HG03520 (cell line): Measurements from ENCODE around the gene SYT11.
"Not testable (repeated sequence)": the region's sequence is repeated elsewhere in the genome, so short reads cannot be mapped to it uniquely, and the experiment has no call there.

Experiments
- ATAC-seq: cut with Tn5 transposase; IDR thresholded peaks from one replicate; pipeline ENCODE4 v1.9.1; 2021; ENCODE audit warnings: mild to moderate bottlenecking, moderate library complexity; ENCODE audit not compliant: unreplicated experiment

Gene SYT11, protein sequence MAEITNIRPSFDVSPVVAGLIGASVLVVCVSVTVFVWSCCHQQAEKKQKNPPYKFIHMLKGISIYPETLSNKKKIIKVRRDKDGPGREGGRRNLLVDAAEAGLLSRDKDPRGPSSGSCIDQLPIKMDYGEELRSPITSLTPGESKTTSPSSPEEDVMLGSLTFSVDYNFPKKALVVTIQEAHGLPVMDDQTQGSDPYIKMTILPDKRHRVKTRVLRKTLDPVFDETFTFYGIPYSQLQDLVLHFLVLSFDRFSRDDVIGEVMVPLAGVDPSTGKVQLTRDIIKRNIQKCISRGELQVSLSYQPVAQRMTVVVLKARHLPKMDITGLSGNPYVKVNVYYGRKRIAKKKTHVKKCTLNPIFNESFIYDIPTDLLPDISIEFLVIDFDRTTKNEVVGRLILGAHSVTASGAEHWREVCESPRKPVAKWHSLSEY

DNA sequence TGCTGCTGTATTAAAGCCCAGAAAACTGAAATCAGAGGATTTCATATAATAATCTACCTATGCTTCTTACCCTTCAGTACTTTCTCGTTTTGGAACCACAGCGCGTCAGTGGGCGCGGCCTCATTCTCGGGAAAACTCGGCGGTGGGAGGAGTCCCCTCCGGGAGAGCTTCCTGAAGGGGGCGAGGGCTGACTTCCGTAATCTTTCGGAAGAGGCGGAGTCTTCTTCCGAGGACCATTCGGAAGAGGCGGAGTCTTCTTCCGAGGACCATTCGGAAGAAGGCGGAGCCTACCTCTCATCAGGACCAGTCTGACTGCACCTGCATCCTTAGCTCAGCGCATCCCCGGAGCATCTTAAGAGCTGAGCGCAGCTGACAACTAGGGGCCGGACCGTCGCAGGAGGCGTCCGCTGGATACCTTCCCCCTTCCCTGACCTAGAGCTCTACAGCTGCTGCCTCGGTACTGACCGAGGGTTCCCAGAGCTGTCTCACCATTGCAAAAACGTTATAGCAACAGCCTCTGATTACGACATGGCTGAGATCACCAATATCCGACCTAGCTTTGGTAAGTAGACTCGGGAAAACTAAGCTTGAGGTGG is at the start of gene SYT11:
SYT11 (plus strand) TSS at position 334 of the 596 bp plus-strand sequence; CDS start at position 529, 195 bp downstream.
- peak; percentile 72 for ATAC-seq

DNA sequence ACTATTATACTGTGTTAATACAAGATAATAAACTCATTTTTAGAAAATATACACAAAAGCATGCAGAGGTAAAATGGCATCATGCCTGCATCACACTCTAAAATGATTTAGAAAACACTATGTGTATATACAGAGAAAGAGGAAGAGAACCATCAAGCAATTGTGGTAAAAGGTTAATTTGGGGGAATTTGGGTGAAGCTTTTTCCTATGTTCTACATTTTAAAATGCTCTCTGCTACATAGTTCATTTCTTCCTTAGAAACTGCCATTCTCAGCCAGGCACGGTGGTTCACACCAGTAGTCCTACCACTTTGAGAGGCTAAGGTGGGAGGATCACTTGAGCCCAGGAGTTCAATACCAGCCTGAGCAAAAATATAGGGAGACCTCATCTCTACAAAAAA is 46.5 kb upstream of the SYT11 start:
- ATAC-seq = no peak

DNA sequence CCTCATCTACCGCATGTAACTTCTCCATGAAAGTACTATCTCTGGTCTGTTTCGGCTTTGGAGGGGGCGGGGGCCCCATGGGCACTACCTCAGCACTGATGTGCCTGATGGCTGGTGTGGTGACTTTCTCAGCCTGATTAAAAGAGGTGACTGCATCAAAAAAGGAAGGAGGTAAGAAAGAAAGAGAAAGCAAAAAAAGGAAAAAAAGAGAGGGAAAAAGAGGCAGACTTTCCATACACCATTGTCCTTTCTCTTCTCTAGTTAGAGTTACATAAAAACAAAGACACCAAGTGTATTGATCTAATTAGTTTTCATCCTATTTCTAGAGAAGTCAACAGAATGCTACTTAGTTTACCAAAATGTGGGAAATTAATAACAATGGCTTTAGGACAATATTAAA is 45.7 kb upstream of the SYT11 start:
- ATAC-seq = no peak

DNA sequence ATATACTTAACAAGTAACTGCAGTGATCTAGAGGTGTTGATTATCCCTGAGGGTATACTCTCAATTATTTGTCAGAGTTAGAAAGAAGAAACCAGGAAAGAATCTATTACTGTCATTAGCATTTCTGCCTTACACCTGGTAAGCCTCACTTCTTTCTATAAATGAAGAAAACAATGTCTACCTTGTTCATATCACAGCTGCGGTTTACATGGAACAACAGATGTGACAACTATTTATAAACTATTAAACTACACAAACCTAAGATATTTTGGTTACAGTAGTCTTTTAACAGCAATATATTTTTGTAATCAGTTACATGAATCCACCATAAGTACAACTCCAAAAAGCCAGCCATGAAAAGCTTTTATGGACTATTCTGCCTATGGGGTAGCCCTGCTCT is 43.0 kb upstream of the SYT11 start:
- ATAC-seq = no peak

DNA sequence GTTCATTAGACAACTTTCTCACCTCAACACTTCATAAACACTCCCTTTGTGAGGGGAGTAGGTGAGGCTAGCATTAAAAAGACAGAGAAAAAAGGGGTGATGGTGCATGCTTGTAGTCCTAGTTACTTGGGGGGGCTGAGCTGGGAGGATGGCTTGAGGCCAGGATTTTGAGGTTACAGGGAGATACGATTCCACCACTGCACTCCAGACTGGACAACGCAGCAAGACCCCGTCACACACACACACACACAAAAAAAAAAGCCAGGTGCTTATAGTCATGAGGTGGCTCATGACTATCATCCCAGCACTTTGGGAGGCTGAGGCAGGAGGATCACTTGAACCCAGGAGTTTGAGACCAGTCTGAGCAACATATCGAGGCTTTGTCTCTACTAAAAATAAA is 31.9 kb upstream of the SYT11 start:
- no peak for ATAC-seq

DNA sequence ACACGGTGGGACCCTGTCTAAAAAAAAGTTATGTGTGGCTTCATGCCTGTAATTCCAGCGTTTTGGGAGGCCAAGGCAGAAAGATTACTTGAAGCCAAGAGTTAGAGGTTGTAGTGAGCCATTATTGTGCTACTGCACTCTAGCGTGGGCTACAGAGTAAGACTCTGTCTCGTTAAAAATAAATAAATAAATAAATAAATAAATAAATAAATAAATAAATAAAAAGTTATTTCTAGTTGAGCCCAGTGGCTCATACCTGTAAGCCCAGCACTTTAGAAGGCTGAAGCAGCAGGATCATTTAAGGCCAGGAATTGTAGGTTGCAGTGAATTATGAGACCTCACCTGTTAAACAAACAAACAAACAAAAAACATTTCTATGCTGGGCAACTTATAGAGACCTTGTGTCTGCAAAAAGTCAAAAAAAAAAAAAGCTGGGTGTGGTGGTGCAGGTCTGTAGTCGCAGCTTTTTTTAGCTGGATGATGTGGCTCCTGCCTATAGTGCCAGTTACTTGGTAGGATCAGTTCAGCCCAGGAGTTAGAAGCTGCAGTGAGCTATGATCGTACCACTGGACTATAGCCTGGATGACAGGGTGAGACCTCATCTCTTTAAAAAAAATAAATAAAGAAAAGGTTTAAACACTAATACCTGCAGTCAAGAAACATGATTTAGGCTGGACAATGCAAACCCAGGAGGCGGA is 27.9 kb upstream of the SYT11 start:
- no peak for ATAC-seq

DNA sequence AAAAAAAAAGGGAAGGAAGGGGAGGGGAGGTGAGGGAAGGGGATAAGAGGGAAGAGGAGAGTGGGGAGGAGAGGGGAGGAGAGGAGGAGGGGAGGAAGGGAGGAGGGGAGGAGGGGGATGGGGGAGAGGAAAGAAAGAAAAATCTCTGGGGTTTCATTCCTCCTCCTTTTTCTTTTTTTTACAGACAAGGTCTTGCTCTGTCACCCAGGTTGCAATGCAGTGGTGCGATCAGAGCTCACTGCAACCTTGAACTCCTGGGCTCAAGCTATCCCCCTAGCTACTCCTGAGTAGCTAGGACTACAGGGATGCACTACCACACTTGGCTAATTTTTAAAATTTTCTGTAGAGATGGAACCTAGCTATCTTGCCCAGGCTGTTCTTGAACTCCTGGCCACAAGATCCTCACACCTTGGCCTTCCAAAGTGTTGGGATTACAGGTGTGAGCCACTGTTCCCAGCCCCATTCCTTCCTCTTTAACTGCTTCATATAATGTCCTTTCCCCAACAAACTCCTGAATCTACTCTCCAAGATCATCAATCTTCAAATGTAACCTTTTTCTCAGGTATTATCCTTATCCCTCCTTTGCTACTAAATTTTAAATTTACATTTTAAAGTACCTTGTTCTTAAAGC is 25.6 kb upstream of the SYT11 start:
- no peak for ATAC-seq

DNA sequence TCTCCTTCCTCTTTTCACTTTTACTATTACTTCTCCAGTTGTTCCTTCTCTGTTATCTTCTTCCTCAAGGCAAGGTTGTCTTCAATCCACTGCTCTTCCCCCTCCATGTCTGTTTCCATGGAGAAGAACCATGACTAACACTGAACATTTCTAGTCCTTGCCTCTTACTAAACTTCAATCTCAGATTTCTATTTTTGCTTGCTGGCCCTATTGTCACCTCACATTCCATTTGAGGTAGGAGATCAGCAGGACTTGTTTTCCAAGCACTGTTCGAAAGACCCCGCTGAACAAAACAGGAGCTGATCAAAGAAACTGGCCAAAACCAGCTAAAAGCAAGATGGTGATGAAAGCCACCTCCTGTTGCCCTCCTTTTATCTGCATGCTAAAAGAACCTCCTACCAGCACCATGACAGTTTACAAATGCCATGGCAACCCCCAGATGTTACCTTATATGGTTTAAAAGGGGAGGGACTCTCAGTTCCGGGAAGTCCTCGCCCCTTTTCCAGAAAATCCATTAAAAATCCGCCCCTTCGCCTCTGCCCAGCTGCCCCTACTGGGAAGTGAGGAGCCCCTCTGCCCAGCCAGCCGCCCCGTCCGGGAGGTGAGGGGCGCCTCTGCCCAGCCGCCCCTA is 25.0 kb upstream of the SYT11 start:
- ATAC-seq = no peak

DNA sequence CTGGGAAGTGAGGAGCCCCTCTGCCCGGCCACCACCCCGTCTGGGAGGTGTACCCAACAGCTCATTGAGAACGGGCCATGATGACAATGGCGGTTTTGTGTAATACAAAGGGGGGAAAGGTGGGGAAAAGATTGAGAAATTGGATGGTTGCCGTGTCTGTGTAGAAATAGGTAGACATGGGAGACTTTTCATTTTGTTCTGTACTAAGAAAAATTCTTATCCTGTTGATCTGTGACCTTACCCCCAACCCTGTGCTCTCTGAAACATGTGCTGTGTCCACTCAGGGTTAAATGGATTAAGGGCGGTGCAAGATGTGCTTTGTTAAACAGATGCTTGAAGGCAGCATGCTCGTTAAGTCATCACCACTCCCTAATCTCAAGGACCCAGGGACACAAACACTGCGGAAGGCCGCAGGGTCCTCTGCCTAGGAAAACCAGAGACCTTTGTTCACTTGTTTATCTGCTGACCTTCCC is 24.4 kb upstream of the SYT11 start:
- not testable (repeated sequence) for ATAC-seq

DNA sequence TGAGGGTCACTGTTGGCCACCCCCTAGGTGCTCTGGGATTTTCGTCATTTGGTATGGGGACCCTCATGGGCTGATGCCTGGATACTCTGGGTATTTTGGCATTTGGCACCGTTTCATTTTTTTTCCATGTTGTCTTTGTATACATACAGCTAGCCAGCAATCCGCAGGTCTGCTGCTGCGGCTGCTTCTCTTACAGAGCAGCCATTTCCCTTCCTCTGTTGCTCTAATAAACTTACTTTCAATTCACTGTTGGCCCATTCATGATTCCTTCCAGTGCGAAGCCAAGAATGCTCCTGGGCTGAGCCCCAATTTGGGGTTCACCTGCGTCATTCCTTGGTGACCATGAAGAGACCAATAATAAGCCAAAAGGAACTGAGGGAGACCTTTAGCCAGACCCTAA is 23.8 kb upstream of the SYT11 start:
- ATAC-seq = no peak

DNA sequence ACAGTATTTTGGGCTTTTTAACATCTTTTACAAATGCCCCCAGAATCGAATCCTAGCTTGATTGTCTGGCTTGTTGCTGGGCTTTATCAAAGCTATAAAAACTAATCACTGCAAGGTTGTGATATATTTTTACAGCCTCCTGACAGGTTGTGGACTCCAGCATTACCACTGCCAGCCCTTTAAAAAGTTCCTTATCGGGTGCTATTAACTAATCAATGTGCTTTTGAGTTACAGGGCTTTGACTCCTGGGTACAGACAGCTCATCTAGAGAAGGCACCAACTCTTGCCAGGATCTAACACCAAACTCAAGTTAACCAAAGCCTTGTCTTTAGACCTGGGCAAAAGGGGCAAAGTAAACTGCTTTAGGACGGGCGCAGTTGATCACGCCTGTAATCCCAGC is 19.0 kb upstream of the SYT11 start:
- no peak for ATAC-seq

DNA sequence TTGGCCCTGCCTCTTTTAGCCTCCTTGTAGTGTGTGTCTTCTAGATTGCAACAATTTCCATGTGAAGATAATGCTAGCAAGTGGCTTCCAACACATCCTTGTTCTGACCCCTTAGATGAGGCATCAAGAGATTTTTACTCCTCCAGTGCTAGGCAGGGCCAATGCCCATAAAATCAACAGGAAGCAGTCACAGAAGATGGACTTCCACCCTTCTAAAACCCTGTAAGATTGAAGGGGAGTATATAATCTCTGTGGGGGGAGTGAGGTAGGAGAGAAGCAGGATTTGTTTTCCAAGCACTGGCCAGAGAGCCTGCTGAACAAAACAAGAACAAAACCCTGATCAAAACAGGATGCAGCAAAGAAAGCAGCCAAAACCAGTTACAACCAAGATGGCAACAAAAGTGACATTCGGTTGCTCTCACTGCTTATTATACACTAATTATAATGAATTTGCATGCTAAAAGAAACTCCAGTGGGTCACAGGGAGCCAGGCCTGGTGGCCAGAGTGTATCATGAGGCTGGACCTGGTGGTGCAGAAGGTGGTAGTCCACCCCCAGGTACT is 14.4 kb upstream of the SYT11 start:
- ATAC-seq = no peak

DNA sequence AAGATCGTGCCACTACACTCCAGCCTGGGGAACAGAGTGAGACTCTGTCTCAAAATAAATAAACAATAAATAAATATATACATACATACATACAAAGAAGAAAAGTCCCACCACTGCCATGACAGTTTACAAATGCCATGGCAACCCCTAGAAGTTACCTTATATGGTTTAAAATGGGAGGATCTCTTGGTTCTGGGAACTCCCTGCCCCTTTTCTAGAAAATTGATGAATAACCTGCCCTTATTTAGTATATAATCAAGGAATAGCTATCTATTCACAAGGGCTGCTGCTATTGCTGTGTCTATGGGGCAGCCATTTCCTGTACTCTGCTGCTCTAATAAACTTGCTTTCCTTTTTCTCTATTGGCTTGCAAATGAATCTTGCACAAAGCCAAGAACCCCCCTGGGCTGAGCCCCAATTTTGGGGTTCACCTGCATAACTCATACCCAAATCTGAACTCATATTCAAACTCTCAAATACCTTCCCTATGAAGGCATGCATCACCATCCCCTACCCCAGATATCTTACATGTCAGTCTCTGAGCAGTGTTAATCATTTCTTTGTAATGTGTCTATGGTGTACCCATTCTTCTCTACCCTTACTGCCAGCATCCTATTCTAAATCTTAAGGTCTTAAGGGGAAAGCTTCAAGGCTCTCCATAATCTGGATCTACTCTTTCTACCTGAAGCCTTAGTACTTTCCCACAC is 11.4 kb upstream of the SYT11 start:
- no peak for ATAC-seq

DNA sequence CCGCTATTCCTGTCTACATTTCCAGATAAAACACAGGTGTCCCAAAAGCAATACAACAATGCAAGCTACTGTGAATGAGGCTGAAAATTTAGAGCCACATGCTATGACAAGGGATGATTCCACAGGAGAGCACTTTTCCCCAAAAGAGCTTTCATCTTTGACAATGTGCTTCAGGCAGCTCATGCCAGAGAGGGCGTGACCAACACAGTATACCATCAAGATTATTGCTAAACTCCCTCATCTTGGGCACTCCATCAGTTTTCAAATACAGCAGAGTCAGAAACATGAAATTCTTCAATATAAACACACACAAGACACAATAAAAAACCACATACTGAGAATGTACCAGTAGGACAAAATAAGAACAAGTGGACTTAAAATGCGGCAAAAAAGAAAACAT is 9.0 kb upstream of the SYT11 start:
- ATAC-seq = no peak

DNA sequence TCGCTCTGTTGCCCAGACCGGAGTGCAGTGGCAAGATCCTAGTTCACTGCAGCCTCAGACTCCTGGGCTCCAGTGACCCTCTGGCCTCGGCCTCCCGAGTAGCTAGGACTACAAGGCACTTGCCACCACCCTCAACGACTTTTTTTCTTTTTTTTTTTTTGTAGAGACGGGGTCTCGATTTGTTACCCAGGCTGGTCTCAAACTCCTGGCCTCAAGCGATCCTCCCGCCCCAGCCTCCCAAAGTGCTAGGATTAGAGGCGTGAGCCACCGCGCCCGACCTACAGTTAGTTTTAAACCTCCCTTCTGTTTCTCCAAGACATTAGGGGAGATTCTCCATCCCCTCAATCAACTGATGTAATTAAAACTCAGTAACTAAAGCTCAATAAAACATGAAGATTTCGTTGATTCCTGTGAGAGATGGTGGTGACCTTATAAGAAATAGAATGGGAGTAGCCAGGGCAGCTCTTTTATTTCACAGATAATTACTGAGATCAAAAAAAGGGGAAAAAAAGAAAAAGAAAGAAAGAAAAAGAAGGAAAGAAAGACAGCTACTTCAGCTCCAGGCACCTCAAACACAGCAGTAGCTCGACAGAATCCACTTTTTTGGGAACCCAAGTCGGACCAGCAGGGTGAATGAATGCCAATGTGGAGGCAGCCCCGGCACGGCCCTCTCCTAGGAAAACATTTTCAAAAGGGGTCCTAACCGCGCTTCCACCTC is 3.0 kb upstream of the SYT11 start:
- no peak for ATAC-seq

DNA sequence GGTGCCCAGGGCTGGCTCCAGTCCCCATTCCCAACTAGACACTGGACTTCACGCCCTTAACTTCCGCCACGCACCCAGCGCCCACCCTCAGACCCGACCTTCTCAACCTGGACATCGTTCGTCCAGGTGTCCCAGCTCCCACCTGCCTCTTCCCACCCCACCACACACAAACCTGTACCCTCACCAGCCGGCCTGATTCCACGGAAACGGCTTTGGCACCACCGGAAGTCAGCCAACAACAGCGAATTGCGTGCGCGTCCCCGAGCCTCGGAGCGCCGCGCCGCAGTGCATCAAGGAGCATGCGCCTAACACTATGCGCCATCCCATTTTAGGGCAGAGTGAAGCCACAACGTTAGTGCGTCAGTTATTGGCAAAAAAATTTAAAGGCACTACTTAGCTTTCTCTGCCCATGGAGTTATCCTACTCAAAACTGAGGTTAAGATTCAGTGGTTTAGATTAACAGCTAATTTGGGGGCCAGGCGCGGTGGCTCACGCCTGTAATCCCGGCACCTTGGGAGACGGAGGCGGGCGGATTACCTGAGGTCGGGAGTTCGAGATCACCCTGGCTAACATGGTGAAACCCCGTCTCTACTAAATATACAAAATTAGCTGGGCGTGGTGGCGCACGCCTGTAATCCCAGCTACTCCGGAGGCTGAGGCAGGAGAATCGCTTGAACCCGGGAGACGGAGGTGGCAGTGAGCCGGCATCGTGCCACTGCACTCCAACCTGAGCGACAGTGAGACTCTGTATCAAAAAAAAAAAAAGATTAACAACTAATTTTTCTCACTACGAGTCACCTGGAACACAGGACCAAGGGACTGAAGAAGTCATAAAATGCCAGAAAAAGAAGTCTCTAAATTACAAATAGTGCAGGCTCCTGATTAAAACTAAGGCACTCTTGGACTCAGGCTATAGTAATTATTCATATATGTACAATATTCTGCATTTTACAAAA is 2.1 kb upstream of the SYT11 start, which contains the start of gene GON4L:
GON4L (minus strand) TSS at position 240 of the 956 bp plus-strand sequence. CDS start 3,434 bp downstream, outside the sequence.
- ATAC-seq = peak; percentile 38

DNA sequence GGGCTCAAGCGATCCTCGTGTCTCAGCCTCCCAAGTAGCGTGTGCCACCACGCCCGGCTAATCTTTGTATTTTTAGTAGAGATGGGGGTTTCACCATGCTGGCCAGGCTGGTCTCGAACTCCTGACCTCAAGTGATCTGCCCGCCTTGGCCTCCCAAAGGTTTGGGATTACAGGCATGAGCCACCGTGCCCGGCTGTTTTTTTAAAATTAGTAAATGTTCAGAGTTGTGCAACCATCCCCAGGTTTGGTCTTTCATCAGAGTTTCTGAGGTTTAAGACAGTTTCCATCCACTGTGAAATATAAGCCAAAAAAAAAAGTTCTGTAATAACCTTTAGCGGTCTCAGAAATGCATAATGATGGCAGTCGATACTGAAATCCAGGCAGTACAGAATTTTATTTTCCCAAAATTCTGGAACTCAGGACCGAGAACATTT is 550 bp upstream of the SYT11 start:
- no peak for ATAC-seq
